IMR-90 (cell line): ENCODE data around the gene FEN1. TPM values are rescaled to one million over a fixed set of nuclear protein-coding genes. Genes with fewer than 3 reads are reported as not detected.
A peak's percentile ranks its signal among the peaks of the same experiment; 100 is the strongest.

ENCODE experiments used
- ATAC-seq: fragments of 200-7000 bp; cut with Tn5 transposase; 2 replicates; pipeline ENCODE4 v1.9.1; 2020; ENCODE audit warnings: low read depth, mild to moderate bottlenecking, moderate library complexity
- BruUV-seq: library from RNA; stranded (reverse); fragments of 400-500 nt; replicated peaks from 2 replicates; lab custom pipeline; 2021; lab: Mats Ljungman, UMichigan
- CTCF ChIA-PET: fragments of 300-600 bp; formaldehyde crosslinking; extraction: SDS; loops from one replicate; lab custom pipeline; 2021; ENCODE audit warnings: antibody characterized with exemption; lab: Yijun Ruan, JAX
- POLR2A ChIA-PET: fragments of 300-600 bp; sonication (Branson Sonifier 250); formaldehyde crosslinking; loops from one replicate; lab custom pipeline; 2022; ENCODE audit warnings: antibody characterized with exemption; ENCODE audit not compliant: unreplicated experiment; lab: Charles Lee
- DNase-seq: peaks from one replicate; pipeline ENCODE4 v3.0.0; 2013
- H2AFZ ChIP-seq: replicated peaks from 2 replicates; pipeline ENCODE3; 2013; ENCODE audit warnings: low read length, mild to moderate bottlenecking; ENCODE audit not compliant: poor library complexity
- H2AK5ac ChIP-seq: 2 replicates; pipeline ENCODE4 v1.6.1; 2013; ENCODE audit warnings: low read depth, low read length, inconsistent platforms
- H2AK9ac ChIP-seq: replicated peaks from 2 replicates; pipeline ENCODE3; 2013; ENCODE audit warnings: mild to moderate bottlenecking, low read depth, low read length, moderate library complexity; ENCODE audit not compliant: poor library complexity
- H2BK120ac ChIP-seq: 2 replicates; pipeline ENCODE4 v1.6.1; 2013; ENCODE audit warnings: low read depth, low read length, inconsistent platforms
- H2BK15ac ChIP-seq: 3 replicates; pipeline ENCODE4 v1.6.1; 2013; ENCODE audit warnings: low read depth, low read length, inconsistent platforms
- H2BK20ac ChIP-seq: 2 replicates; pipeline ENCODE4 v1.6.1; 2013; ENCODE audit warnings: low read depth, mild to moderate bottlenecking, inconsistent platforms, low read length, moderate library complexity
- H2BK5ac ChIP-seq: 2 replicates; pipeline ENCODE4 v1.6.1; 2013; ENCODE audit warnings: mild to moderate bottlenecking, low read depth, low read length, inconsistent platforms; ENCODE audit not compliant: poor library complexity, severe bottlenecking
- H3K14ac ChIP-seq: replicated peaks from 2 replicates; pipeline ENCODE4 v1.6.1; 2013; ENCODE audit warnings: low read depth, low read length, inconsistent platforms
- H3K18ac ChIP-seq: 2 replicates; pipeline ENCODE4 v1.6.1; 2013; ENCODE audit warnings: low read depth, low read length, control low read depth
- H3K23ac ChIP-seq: 2 replicates; pipeline ENCODE4 v1.6.1; 2013; ENCODE audit warnings: low read depth, low read length, inconsistent platforms
- H3K27ac ChIP-seq: 2 replicates; pipeline ENCODE4 v1.5.1; 2013; ENCODE audit warnings: mild to moderate bottlenecking, control low read depth, low read length; ENCODE audit not compliant: insufficient read depth
- H3K27me3 ChIP-seq: 2 replicates; pipeline ENCODE4 v1.6.1; 2013; ENCODE audit warnings: low read length; ENCODE audit not compliant: control insufficient read depth, insufficient read depth
- H3K36me3 ChIP-seq: 2 replicates; pipeline ENCODE4 v1.6.1; 2013; ENCODE audit warnings: low read length, mixed read lengths; ENCODE audit not compliant: control insufficient read depth, insufficient read depth
- H3K4ac ChIP-seq: 2 replicates; pipeline ENCODE4 v1.6.1; 2013; ENCODE audit warnings: low read depth, low read length, inconsistent platforms
- H3K4me1 ChIP-seq: 2 replicates; pipeline ENCODE4 v1.6.1; 2013; ENCODE audit warnings: low read length, mixed read lengths; ENCODE audit not compliant: control insufficient read depth, insufficient read depth
- H3K4me2 ChIP-seq: 2 replicates; pipeline ENCODE4 v1.6.1; 2013; ENCODE audit warnings: low read depth, mild to moderate bottlenecking, control low read depth, low read length, moderate library complexity
- H3K4me3 ChIP-seq: 2 replicates; pipeline ENCODE4 v1.5.1; 2013; ENCODE audit warnings: low read depth, mild to moderate bottlenecking, control low read depth, low read length, moderate library complexity; ENCODE audit not compliant: insufficient read depth
- H3K56ac ChIP-seq: 2 replicates; pipeline ENCODE4 v1.6.1; 2013; ENCODE audit warnings: low read length, inconsistent platforms; ENCODE audit not compliant: insufficient read depth; ENCODE audit errors: extremely low read depth
- H3K79me1 ChIP-seq, 2 experiments: 2 replicates each; pipeline ENCODE4 v1.6.1; 2013; ENCODE audit warnings: low read length in 2 of 2, inconsistent platforms in 1 of 2, low read depth in 1 of 2
- H3K9ac ChIP-seq: 2 replicates; pipeline ENCODE4 v1.6.1; 2013; ENCODE audit warnings: low read depth, low read length, control low read depth
- H3K9me1 ChIP-seq: 2 replicates; pipeline ENCODE4 v1.6.1; 2013; ENCODE audit warnings: low read length, inconsistent platforms; ENCODE audit not compliant: insufficient read depth
- H3K9me3 ChIP-seq: 2 replicates; pipeline ENCODE4 v1.6.1; 2013; ENCODE audit warnings: low read length; ENCODE audit not compliant: control insufficient read depth, insufficient read depth
- H4K20me1 ChIP-seq: 2 replicates; pipeline ENCODE4 v1.6.1; 2013; ENCODE audit warnings: low read length, inconsistent platforms; ENCODE audit not compliant: insufficient read depth
- H4K5ac ChIP-seq: 2 replicates; pipeline ENCODE4 v1.6.1; 2013; ENCODE audit warnings: mild to moderate bottlenecking, low read depth, low read length, control low read depth
- H4K8ac ChIP-seq, 2 experiments: 2 replicates each; pipeline ENCODE4 v1.6.1; 2013; ENCODE audit warnings: low read depth in 2 of 2, low read length in 2 of 2, control low read depth in 1 of 2, inconsistent platforms in 1 of 2
- H4K91ac ChIP-seq: 2 replicates; pipeline ENCODE4 v1.6.1; 2013; ENCODE audit warnings: low read depth, low read length, inconsistent platforms; ENCODE audit not compliant: insufficient read depth
- BHLHE40 ChIP-seq: fragments of 150-350 bp; IDR thresholded peaks from 2 replicates; pipeline ENCODE4 v1.6.1; 2016; ENCODE audit warnings: mild to moderate bottlenecking, low read depth, low read length
- CEBPB ChIP-seq: IDR thresholded peaks from 2 replicates; pipeline ENCODE4 v1.6.1; 2012; ENCODE audit warnings: low read depth, low read length, improper control_type of control experiment
- CHD1 ChIP-seq: IDR thresholded peaks from 2 replicates; pipeline ENCODE4 v1.6.1; 2012; ENCODE audit warnings: low read depth, low read length, improper control_type of control experiment
- CTCF ChIP-seq: conservative IDR thresholded peaks from 2 replicates; pipeline ENCODE4 v1.5.1; 2012; ENCODE audit warnings: mild to moderate bottlenecking, low read depth, low read length, improper control_type of control experiment
- ELK1 ChIP-seq: fragments of 150-350 bp; IDR thresholded peaks from 2 replicates; pipeline ENCODE4 v1.6.1; 2016; ENCODE audit warnings: low read depth, mild to moderate bottlenecking, low read length, moderate library complexity, borderline replicate concordance
- FOS ChIP-seq: fragments of 150-350 bp; IDR thresholded peaks from 2 replicates; pipeline ENCODE4 v1.6.1; 2016; ENCODE audit warnings: low read depth, low read length
- MAFK ChIP-seq: IDR thresholded peaks from 2 replicates; pipeline ENCODE4 v1.6.1; 2012; ENCODE audit warnings: low read depth, low read length, improper control_type of control experiment
- MAZ ChIP-seq: IDR thresholded peaks from 2 replicates; pipeline ENCODE4 v1.6.1; 2012; ENCODE audit warnings: low read depth, mild to moderate bottlenecking, low read length, improper control_type of control experiment, moderate library complexity, borderline replicate concordance
- MXI1 ChIP-seq: IDR thresholded peaks from 2 replicates; pipeline ENCODE4 v1.6.1; 2012; ENCODE audit warnings: low read depth, mild to moderate bottlenecking, low read length, moderate library complexity, borderline replicate concordance
- NFE2L2 ChIP-seq: fragments of 150-350 bp; IDR thresholded peaks from 2 replicates; pipeline ENCODE4 v1.6.1; 2016; ENCODE audit warnings: low read depth, mild to moderate bottlenecking, low read length
- POLR2A ChIP-seq: IDR thresholded peaks from 2 replicates; pipeline ENCODE4 v1.6.1; 2012; ENCODE audit warnings: mild to moderate bottlenecking, low read depth, low read length
- RAD21 ChIP-seq: IDR thresholded peaks from 2 replicates; pipeline ENCODE4 v1.6.1; 2012; ENCODE audit warnings: low read length, improper control_type of control experiment
- RCOR1 ChIP-seq: IDR thresholded peaks from 2 replicates; pipeline ENCODE4 v1.6.1; 2012; ENCODE audit warnings: mild to moderate bottlenecking, low read length, improper control_type of control experiment; ENCODE audit not compliant: insufficient replicate concordance
- RFX5 ChIP-seq: IDR thresholded peaks from 2 replicates; pipeline ENCODE4 v1.8.0; 2012; ENCODE audit warnings: low read depth, mild to moderate bottlenecking, low read length, moderate library complexity
- SMC3 ChIP-seq: fragments of 150-350 bp; IDR thresholded peaks from 2 replicates; pipeline ENCODE4 v1.6.1; 2016; ENCODE audit warnings: low read depth, mild to moderate bottlenecking, antibody characterized with exemption, low read length, moderate library complexity
- WGBS, 2 experiments: methylation state at CpG; one replicate each; pipeline versions ENCODE4 v1.1.5 to v1.1.7; 2013; ENCODE audit warnings: missing lambda C conversion rate in 2 of 2; ENCODE audit not compliant: insufficient read length in 1 of 2; ENCODE audit errors: extremely low coverage in 2 of 2; 5-methylcytosine and 5-hydroxymethylcytosine counted together
- dilution Hi-C: fragments of 300-500 bp; cut with HindIII; formaldehyde crosslinking; loops from one replicate; pipeline ENCODE4 v1.14.3; 2018; ENCODE audit warnings: low sequenced_read_pairs; ENCODE audit not compliant: unreplicated experiment
- in situ Hi-C: fragments of 300-500 bp; cut with MboI; formaldehyde crosslinking; loops from 3 replicates; pipeline ENCODE4 v1.14.3; 2019; ENCODE audit warnings: low sequenced_read_pairs, inconsistent platforms, mixed read lengths
- intact Hi-C: fragments of 100-400 bp; cut with micrococcal nuclease; formaldehyde crosslinking; loops from 2 replicates; pipeline ENCODE4 v1.10.0; 2022
- polyA plus RNA-seq, 3 experiments: library from polyadenylated mRNA; depleted of rRNA; stranded (reverse); fragments of >200 nt; gene quantifications; 2 replicates each; pipeline ENCODE4 v1.2.3, GENCODE V29; 2012; ENCODE audit warnings: low replicate concordance in 1 of 3
- total RNA-seq: library from RNA; depleted of rRNA; stranded (reverse); fragments of >200 nt; gene quantifications from 2 replicates; pipeline ENCODE4 v1.2.3, GENCODE V29; 2012
- TF ChIP-seq, protein P1 (sequence below): fragments of 150-350 bp; IDR thresholded peaks from 2 replicates; pipeline ENCODE4 v1.6.1; 2017; ENCODE audit warnings: mild to moderate bottlenecking, antibody characterized with exemption, low read length, low read depth

The FEN1 gene
- total and polyA plus RNA-seq, 2 of the 4 experiments (the other 2 are of a cell fraction), result 23.0 to 41.9 TPM

DNA sequence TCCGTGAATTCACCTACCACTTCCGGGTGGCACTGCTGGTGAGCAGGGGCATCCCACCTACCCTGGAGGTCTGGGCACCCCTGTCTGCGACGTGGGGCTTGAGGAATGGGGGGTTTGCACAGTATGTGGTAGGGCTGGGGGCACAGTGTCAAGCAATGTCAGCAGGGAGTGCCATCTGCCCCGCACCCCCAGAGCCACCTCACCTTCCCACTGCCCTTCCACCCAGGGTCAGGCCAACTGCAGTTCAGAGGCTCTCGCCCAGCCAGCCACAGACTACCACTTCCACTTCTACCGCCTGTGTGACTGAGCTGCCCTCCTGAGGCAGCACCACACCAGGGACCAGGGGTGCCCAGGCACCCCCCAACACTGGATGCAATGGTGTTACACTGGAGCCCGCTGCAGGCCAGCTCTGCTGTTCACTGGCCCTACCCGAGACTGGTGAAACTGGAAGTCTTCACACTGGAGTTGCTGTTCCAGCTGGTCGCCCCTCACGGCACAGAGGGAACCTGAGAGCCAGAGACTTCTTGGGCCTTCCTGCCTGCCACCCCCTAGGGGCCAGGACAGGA lies 6.8 kb upstream of the FEN1 start:
- H2BK15ac ChIP-seq, result no peak overlapping the region

More for the DNA sequence above, 6.8 kb upstream of the FEN1 start:
- DNase-seq (no peak), ATAC-seq (no peak)
- Histone ChIP-seq H3K4me2 (no peak overlapping the region), H3K79me1 (peaks cover 22 to 29% of the 10 kb centered on the region in 2 experiments), H2AK5ac (no peak overlapping the region), H3K18ac (no peak overlapping the region), H2BK20ac (no peak overlapping the region), H3K4ac (no peak overlapping the region), H3K23ac (no peak overlapping the region), H3K14ac (no peak overlapping the region), H4K5ac (no peak overlapping the region), H4K8ac (no peak overlapping the region), H3K27me3 (no peaks in the 10 kb centered on the region), H3K4me1 (peaks cover 3% of the 10 kb centered on the region; the same call in 1 of the 2 replicates), H3K56ac (no peak overlapping the region), H4K20me1 (peaks cover 6% of the 10 kb centered on the region; the same call in 1 of the 2 replicates), H2AFZ (no peak overlapping the region), H3K9ac (no peak overlapping the region), H3K36me3 (peaks cover 66% of the 10 kb centered on the region), H4K91ac (no peak overlapping the region), H2BK5ac (no peak overlapping the region), H3K4me3 (no peak overlapping the region), H2AK9ac (peak overlapping the region; percentile 57), H3K9me1 (no peaks in the 10 kb centered on the region; the same call in 1 of the 2 replicates), H3K27ac (no peak overlapping the region), H3K9me3 (no peaks in the 10 kb centered on the region), H2BK120ac (no peak overlapping the region)
- TF ChIP-seq FOS, result no peak
- TF ChIP-seq MXI1, result no peak
- no peak for TF ChIP-seq POLR2A
- TF ChIP-seq, protein P1, sequence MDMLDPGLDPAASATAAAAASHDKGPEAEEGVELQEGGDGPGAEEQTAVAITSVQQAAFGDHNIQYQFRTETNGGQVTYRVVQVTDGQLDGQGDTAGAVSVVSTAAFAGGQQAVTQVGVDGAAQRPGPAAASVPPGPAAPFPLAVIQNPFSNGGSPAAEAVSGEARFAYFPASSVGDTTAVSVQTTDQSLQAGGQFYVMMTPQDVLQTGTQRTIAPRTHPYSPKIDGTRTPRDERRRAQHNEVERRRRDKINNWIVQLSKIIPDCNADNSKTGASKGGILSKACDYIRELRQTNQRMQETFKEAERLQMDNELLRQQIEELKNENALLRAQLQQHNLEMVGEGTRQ, result no peak
- TF ChIP-seq CEBPB, result no peak
- TF ChIP-seq ELK1, result no peak
- TF ChIP-seq CTCF, result no peak
- TF ChIP-seq BHLHE40, result no peak
- no peak for TF ChIP-seq SMC3
- TF ChIP-seq RCOR1, result no peak
- TF ChIP-seq MAZ, result no peak
- no peak for TF ChIP-seq RFX5
- no peak for TF ChIP-seq CHD1
- no peak for TF ChIP-seq MAFK
- TF ChIP-seq NFE2L2, result no peak
- no peak for TF ChIP-seq RAD21
- ChIA-PET POLR2A (no interaction called here), CTCF (no interaction called here)
- dilution Hi-C loops (no loop called here), intact Hi-C loops (no loop called here), in situ Hi-C loops (no loop called here)
- no TSS peak for BruUV-seq
- WGBS, 2 experiments, result 87% methylated on average over 2 of the region's 11 CpGs; no CpG with 5 or more reads in 1 of the 2 experiments
